Stomach (tissue), 9 donors: ENCODE data around the gene SCGB1A1. TPM values are rescaled to one million over a fixed set of nuclear protein-coding genes. Genes with fewer than 3 reads are reported as not detected.

Experiments used
- DNase-seq, 2 donors: peaks; one replicate each; pipeline versions ENCODE4 v3.0.0 to v3.0.0-alpha.2; 2013 to 2019
- H3K27ac ChIP-seq, 5 donors: fragments of 200-600 bp in 4 of 5; sonication (generic) in 4 of 5; one replicate each; pipeline ENCODE4 v1.5.1; 2013 to 2019; ENCODE audit warnings: mild to moderate bottlenecking in 1 of 5, moderate library complexity in 1 of 5
- H3K27me3 ChIP-seq, 3 donors: fragments of 200-600 bp; sonication (generic); one replicate each; pipeline ENCODE4 v1.5.1; 2017 to 2019; ENCODE audit warnings: mixed run types in 1 of 3
- H3K36me3 ChIP-seq, 4 donors: fragments of 200-600 bp; sonication (generic); 1 replicate in 3 of 4; 2 replicates in 1 of 4; pipeline ENCODE4 v1.5.1; 2016 to 2019
- H3K4me1 ChIP-seq, 4 donors: fragments of 200-600 bp; sonication (generic); one replicate each; pipeline ENCODE4 v1.5.1; 2016 to 2019
- H3K4me3 ChIP-seq, 4 donors: fragments of 200-600 bp; sonication (generic) in 3 of 4; one replicate each; pipeline ENCODE4 v1.5.1; 2016 to 2019; ENCODE audit warnings: mild to moderate bottlenecking in 1 of 4
- H3K9me3 ChIP-seq, 4 donors: fragments of 200-600 bp; sonication (generic); one replicate each; pipeline ENCODE4 v1.5.1; 2016 to 2019
- CTCF ChIP-seq, 7 experiments: fragments of 450-650 bp in 4 of 7; fragments of 200-600 bp in 3 of 7; sonication (generic) in 3 of 7; IDR thresholded peaks; one replicate each; pipeline ENCODE4 v1.5.1; 2016 to 2019; ENCODE audit warnings: antibody characterized with exemption in 7 of 7, control low read depth in 2 of 7, mild to moderate bottlenecking in 1 of 7
- EP300 ChIP-seq: sonication (generic); formaldehyde crosslinking; IDR thresholded peaks from one replicate; pipeline ENCODE4 v1.6.1; 2017; ENCODE audit warnings: antibody characterized with exemption
- POLR2A ChIP-seq, 4 donors: fragments of 450-650 bp; IDR thresholded peaks; one replicate each; pipeline ENCODE4 v1.6.1; 2016; ENCODE audit warnings: antibody characterized with exemption in 4 of 4, control low read depth in 2 of 4, mild to moderate bottlenecking in 1 of 4, moderate library complexity in 1 of 4
- POLR2AphosphoS5 ChIP-seq, 3 donors: sonication (generic); formaldehyde crosslinking; IDR thresholded peaks; one replicate each; pipeline ENCODE4 v1.6.1; 2016; ENCODE audit warnings: antibody characterized with exemption in 3 of 3
- WGBS, 5 donors: extraction: QIAGEN DNeasy Blood & Tissue Kit in 3 of 5; methylation state at CpG; one replicate each; pipeline versions ENCODE4 v1.1.5 to v1.1.7; 2013 to 2018; 5-methylcytosine and 5-hydroxymethylcytosine counted together
- intact Hi-C: fragments of 100-400 bp; cut with DNase I; formaldehyde crosslinking; loops from one replicate; pipeline ENCODE4 v1.15.1; 2023; ENCODE audit warnings: low total_unique reads
- polyA plus RNA-seq, 3 donors: library from polyadenylated mRNA; stranded (reverse); fragments of 200-250 nt; gene quantifications; one replicate each; pipeline ENCODE4 v1.2.3, GENCODE V29; 2013
- total RNA-seq, 5 donors: library from RNA; depleted of rRNA; stranded (reverse); fragments of >200 nt; gene quantifications; one replicate each; pipeline versions ENCODE4 v1.1.0 to v1.2.3, GENCODE V29; 2014 to 2016
- donor health status: healthy with polysubstance abuse.
- donor health status: Bipolar disorder and iron deficiency.
- donor health status: healthy.

The SCGB1A1 gene
- total and polyA plus RNA-seq, 8 donors: 2.6 to 53.9 (median 11.2) TPM; not detected in 5

DNA sequence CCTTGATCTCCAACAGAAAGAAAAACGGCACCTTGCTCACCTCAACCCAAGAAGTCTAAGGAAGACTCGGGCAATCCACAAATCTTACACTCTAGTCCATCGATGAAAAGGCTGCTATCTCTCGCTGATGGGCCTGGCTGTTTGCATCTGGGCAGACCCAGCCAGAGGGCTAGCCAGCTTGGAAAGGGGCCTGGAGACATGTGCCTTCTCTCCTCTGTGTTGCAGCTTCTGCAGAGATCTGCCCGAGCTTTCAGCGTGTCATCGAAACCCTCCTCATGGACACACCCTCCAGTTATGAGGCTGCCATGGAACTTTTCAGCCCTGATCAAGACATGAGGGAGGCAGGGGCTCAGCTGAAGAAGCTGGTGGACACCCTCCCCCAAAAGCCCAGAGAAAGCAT, 3.2 kb downstream of the SCGB1A1 start:
- 68 to 82% (median 73%) methylated on average over 7 of the region's 7 CpGs for WGBS, 5 donors
- Histone ChIP-seq H3K27ac (no peak overlapping the region), H3K36me3 (no peaks in the 10 kb centered on the region), H3K4me3 (no peak overlapping the region), H3K4me1 (peaks cover 19 to 47% (median 31%) of the 10 kb centered on the region in 4 donors), H3K9me3 (no peaks in the 10 kb centered on the region), H3K27me3 (no peaks in the 10 kb centered on the region)
- intact Hi-C loops: loop anchor here (5.0 kb wide), 1 partner anchor 120 kb away; no protein-coding TSS in a partner anchor
- peak in 1 of 2 donors; percentile 34 for DNase-seq
- TF ChIP-seq EP300: no peak
- TF ChIP-seq POLR2AphosphoS5 (IDR thresholded peaks at IDR 0.05): no peak
- TF ChIP-seq POLR2A (IDR thresholded peaks at IDR 0.05): no peak
- no peak for TF ChIP-seq CTCF (IDR thresholded peaks at IDR 0.05)

DNA sequence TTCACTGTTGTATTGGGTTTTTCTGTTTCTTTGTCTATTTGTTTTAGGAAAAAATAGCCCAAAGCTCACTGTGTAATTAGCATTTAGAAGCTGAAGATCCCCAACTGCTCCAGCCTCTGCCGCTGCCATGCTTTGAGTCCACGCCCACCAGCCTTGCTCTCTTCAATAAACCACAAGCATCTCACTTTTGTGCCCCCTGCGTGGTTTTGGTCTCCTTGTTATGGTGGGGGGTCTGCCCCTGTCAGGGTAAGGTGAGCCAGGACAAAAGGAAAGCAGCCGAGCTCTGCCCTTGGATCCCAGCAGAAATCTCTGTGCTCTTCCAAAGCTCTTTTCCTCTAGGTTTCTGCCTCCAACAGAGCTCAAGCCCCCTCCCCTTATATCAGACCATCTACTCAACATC, 4.2 kb downstream of the SCGB1A1 start:
- TF ChIP-seq EP300 (no peak), CTCF (IDR thresholded peaks at IDR 0.05) (no peak), POLR2A (IDR thresholded peaks at IDR 0.05) (no peak), POLR2AphosphoS5 (IDR thresholded peaks at IDR 0.05) (no peak)
- intact Hi-C loops: loop anchor here (5.0 kb wide), 1 partner anchor 119 kb away; no protein-coding TSS in a partner anchor
- Histone ChIP-seq H3K4me1 (peaks cover 19 to 50% (median 32%) of the 10 kb centered on the region in 4 donors), H3K27me3 (no peaks in the 10 kb centered on the region), H3K9me3 (no peaks in the 10 kb centered on the region), H3K27ac (peak overlapping the region in 1 of 5 donors; percentile 21), H3K4me3 (no peak overlapping the region), H3K36me3 (no peaks in the 10 kb centered on the region)
- WGBS, 5 donors: 71 to 75% (median 74%) methylated on average over 4 of the region's 4 CpGs
- no peak for DNase-seq

GRCh38 chr11:62427630-62428233, 8.9 kb downstream of the SCGB1A1 start:
- TF ChIP-seq EP300 (no peak), POLR2AphosphoS5 (IDR thresholded peaks at IDR 0.05) (no peak), CTCF (IDR thresholded peaks at IDR 0.05) (no peak)
- Histone ChIP-seq H3K9me3 (no peaks in the 10 kb centered on the region), H3K27ac (peak overlapping the region in 3 of 5 donors; percentile 27 to 55 (median 51)), H3K27me3 (no peaks in the 10 kb centered on the region), H3K4me3 (no peak overlapping the region), H3K36me3 (no peaks in the 10 kb centered on the region), H3K4me1 (peaks cover 8 to 57% (median 30%) of the 10 kb centered on the region in 4 donors)
- DNase-seq: no peak
- WGBS, 5 donors: 45 to 52% (median 51%) methylated on average over 6 of the region's 6 CpGs
- intact Hi-C loops: no loop called here

GRCh38 chr11:62428871-62429560, 10.2 kb downstream of the SCGB1A1 start:
- Histone ChIP-seq H3K27me3 (no peaks in the 10 kb centered on the region), H3K9me3 (no peaks in the 10 kb centered on the region), H3K4me1 (peaks cover 14 to 69% (median 42%) of the 10 kb centered on the region in 4 donors), H3K4me3 (no peak overlapping the region), H3K27ac (peak overlapping the region in 1 of 5 donors; percentile 55), H3K36me3 (no peaks in the 10 kb centered on the region)
- no peak for DNase-seq
- intact Hi-C loops: no loop called here
- WGBS, 5 donors: 66 to 82% (median 75%) methylated on average over 8 of the region's 8 CpGs
- TF ChIP-seq CTCF (IDR thresholded peaks at IDR 0.05): no peak
- TF ChIP-seq POLR2AphosphoS5 (IDR thresholded peaks at IDR 0.05): no peak
- no peak for TF ChIP-seq EP300
- no peak for TF ChIP-seq POLR2A (IDR thresholded peaks at IDR 0.05)
